Glomerular endothelial cell (primary cell): ENCODE data around the gene TP53BP2. TPM values are rescaled to one million over a fixed set of nuclear protein-coding genes. Genes with fewer than 3 reads are reported as not detected.
"Not testable (repeated sequence)": the region's sequence is repeated elsewhere in the genome, so short reads cannot be mapped to it uniquely, and the experiment has no call there.

Experiments
- DNase-seq: peaks from one replicate; pipeline ENCODE4 v3.0.0-alpha.2; 2011; ENCODE audit warnings: low read depth, low spot score; ENCODE audit errors: extremely low read depth
- total RNA-seq: library from RNA; depleted of rRNA; stranded (reverse); fragments of >200 nt; gene quantifications from 2 replicates; pipeline ENCODE4 v1.2.3, GENCODE V29; 2015

The TP53BP2 gene
- total RNA-seq, 1 donor from 2014 or later = 38.1 TPM

GRCh38 chr1:223748405-223748772 is 97.4 kb downstream of the TP53BP2 start:
- no peak for DNase-seq

- no peak for DNase-seq
These were observed 97.9 kb downstream of the TP53BP2 start for GRCh38 chr1:223747838-223748335.

GRCh38 chr1:223745731-223746130 is 100.0 kb downstream of the TP53BP2 start:
- no peak for DNase-seq

- DNase-seq = no peak
These were observed 102.8 kb downstream of the TP53BP2 start for GRCh38 chr1:223742856-223743517.

- DNase-seq = no peak
These were observed 103.9 kb downstream of the TP53BP2 start for GRCh38 chr1:223741861-223742260.

GRCh38 chr1:223740038-223740736 is 105.6 kb downstream of the TP53BP2 start:
- not testable (repeated sequence) for DNase-seq

GRCh38 chr1:223739366-223740037 is 106.2 kb downstream of the TP53BP2 start:
- no peak for DNase-seq

- no peak for DNase-seq
These were observed 107.0 kb downstream of the TP53BP2 start for GRCh38 chr1:223738465-223739365.

- no peak for DNase-seq
These were observed 108.4 kb downstream of the TP53BP2 start for GRCh38 chr1:223737342-223737741.

- not testable (repeated sequence) for DNase-seq
These were observed 109.1 kb downstream of the TP53BP2 start for GRCh38 chr1:223736638-223737037.

GRCh38 chr1:223733898-223734852 is 111.6 kb downstream of the TP53BP2 start:
- DNase-seq = no peak

- no peak for DNase-seq
These were observed 112.6 kb downstream of the TP53BP2 start for GRCh38 chr1:223732993-223733798.

- no peak for DNase-seq
These were observed 114.5 kb downstream of the TP53BP2 start for GRCh38 chr1:223731133-223731770.

- no peak for DNase-seq
These were observed 115.1 kb downstream of the TP53BP2 start for GRCh38 chr1:223730479-223731132.

GRCh38 chr1:223729906-223730305 is 115.8 kb downstream of the TP53BP2 start:
- DNase-seq = no peak
